NB4 (cell line): ENCODE data around the gene PLEKHA4.
A peak's percentile ranks its signal among the peaks of the same experiment; 100 is the strongest.

Experiments used
- MYC ChIP-seq: IDR thresholded peaks from 2 replicates; pipeline ENCODE4 v1.6.1; 2011; ENCODE audit warnings: low read depth, low read length
- POLR2A ChIP-seq: IDR thresholded peaks from 2 replicates; pipeline ENCODE4 v1.6.1; 2011; ENCODE audit warnings: mild to moderate bottlenecking; ENCODE audit not compliant: insufficient read length; ENCODE audit errors: extremely low read depth
- TF ChIP-seq, protein P1 (sequence below): IDR thresholded peaks from one replicate; pipeline ENCODE4 v1.5.1; 2012; ENCODE audit warnings: low read depth, low read length
- TF ChIP-seq, protein P2 (sequence below): IDR thresholded peaks from 2 replicates; pipeline ENCODE4 v1.6.1; 2011; ENCODE audit warnings: low read depth, low read length

DNA sequence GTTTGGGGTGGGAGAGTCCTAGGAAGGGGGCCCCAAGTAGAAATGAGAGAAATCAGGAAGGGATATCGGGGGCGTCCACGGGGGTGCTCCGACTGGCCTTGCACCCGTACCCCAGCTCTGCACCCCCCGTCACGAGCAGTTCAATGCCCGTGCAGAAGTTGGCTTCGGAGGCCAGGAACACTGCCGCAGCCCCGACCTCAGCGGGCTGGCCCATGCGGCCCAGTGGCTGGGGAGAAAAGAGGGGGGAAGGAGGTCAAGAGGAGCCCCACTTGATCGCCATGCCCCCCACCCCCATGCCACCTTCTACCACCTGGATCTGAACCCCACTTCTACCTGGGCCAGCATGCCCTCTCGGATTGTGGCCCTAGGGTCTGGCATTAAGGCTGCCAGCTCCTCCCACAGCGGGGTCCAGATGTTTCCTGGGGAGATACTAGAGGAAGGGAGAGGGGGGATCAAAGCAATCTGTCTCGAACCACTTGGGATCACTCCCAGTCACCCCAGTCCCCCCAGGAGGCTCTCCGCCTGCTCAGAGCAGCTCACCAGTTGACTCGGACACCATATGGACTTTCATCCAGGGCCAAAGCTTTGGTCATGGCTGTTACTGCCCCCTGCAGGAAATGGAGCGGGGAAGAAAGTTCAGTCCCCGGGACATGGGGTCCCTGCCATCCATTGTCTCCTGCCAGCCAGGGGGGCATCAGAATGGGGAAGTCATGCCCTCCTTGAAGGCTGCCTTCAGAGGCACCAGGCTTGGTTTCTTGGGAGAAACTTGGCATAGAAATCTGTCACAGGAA, 55.1 kb downstream of the PLEKHA4 start:
- TF ChIP-seq, protein P1, sequence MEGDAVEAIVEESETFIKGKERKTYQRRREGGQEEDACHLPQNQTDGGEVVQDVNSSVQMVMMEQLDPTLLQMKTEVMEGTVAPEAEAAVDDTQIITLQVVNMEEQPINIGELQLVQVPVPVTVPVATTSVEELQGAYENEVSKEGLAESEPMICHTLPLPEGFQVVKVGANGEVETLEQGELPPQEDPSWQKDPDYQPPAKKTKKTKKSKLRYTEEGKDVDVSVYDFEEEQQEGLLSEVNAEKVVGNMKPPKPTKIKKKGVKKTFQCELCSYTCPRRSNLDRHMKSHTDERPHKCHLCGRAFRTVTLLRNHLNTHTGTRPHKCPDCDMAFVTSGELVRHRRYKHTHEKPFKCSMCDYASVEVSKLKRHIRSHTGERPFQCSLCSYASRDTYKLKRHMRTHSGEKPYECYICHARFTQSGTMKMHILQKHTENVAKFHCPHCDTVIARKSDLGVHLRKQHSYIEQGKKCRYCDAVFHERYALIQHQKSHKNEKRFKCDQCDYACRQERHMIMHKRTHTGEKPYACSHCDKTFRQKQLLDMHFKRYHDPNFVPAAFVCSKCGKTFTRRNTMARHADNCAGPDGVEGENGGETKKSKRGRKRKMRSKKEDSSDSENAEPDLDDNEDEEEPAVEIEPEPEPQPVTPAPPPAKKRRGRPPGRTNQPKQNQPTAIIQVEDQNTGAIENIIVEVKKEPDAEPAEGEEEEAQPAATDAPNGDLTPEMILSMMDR, result peak; percentile 28
- TF ChIP-seq, protein P2, sequence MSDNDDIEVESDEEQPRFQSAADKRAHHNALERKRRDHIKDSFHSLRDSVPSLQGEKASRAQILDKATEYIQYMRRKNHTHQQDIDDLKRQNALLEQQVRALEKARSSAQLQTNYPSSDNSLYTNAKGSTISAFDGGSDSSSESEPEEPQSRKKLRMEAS, result no peak
- no peak for TF ChIP-seq POLR2A
- TF ChIP-seq MYC, result no peak
